Activated T-cell treated with anti-CD3 and anti-CD28 coated beads for 1 hour (primary cell): Measurements from ENCODE around the gene MIX23.

Source experiments
- DNase-seq: peaks from one replicate; pipeline ENCODE4 v3.0.0-alpha.2; 2020; ENCODE audit warnings: low read depth

Gene MIX23

GRCh38 chr3:122351612-122352011 is 31.4 kb downstream of the MIX23 start:
- DNase-seq: no peak

GRCh38 chr3:122350814-122351418 is 32.1 kb downstream of the MIX23 start:
- no peak for DNase-seq

GRCh38 chr3:122349171-122349570 is 33.9 kb downstream of the MIX23 start:
- no peak for DNase-seq

GRCh38 chr3:122343654-122344053 is 39.4 kb downstream of the MIX23 start:
- DNase-seq: no peak

- no peak for DNase-seq
Observed at GRCh38 chr3:122342803-122343202, 40.2 kb downstream of the MIX23 start.

- no peak for DNase-seq
Observed at GRCh38 chr3:122332551-122332950, 50.5 kb downstream of the MIX23 start.

- DNase-seq: no peak
Observed at GRCh38 chr3:122331886-122332285, 51.1 kb downstream of the MIX23 start.

- DNase-seq: no peak
Observed at GRCh38 chr3:122325769-122326168, 57.3 kb downstream of the MIX23 start.

- DNase-seq: no peak
Observed at GRCh38 chr3:122324871-122325323, 58.1 kb downstream of the MIX23 start, which contains the start of gene CSTA. Gene CSTA, plus strand, starts transcription at chr3:122325248. Its CDS starts 45 bp downstream, at chr3:122325293.

- no peak for DNase-seq
Observed at GRCh38 chr3:122322095-122323075, 60.6 kb downstream of the MIX23 start.

- no peak for DNase-seq
Observed at GRCh38 chr3:122318620-122319019, 64.4 kb downstream of the MIX23 start.

- DNase-seq: no peak
Observed at GRCh38 chr3:122316368-122316767, 66.7 kb downstream of the MIX23 start.

GRCh38 chr3:122315619-122316018 is 67.4 kb downstream of the MIX23 start:
- DNase-seq: no peak

- DNase-seq: no peak
Observed at GRCh38 chr3:122314228-122314876, 68.7 kb downstream of the MIX23 start.

GRCh38 chr3:122313281-122313680 is 69.8 kb downstream of the MIX23 start:
- DNase-seq: no peak

GRCh38 chr3:122312826-122313225 is 70.2 kb downstream of the MIX23 start:
- DNase-seq: no peak

- DNase-seq: no peak
Observed at GRCh38 chr3:122310361-122310760, 72.7 kb downstream of the MIX23 start.
